Memory B cell (primary cell): ENCODE measurements around the gene COX8A.
A peak's percentile ranks its signal among the peaks of the same experiment; 100 is the strongest.
"Not testable (repeated sequence)": the region's sequence is repeated elsewhere in the genome, so short reads cannot be mapped to it uniquely, and the experiment has no call there.

ENCODE experiments used
- ATAC-seq: fragments of 150-1000 bp; cut with Tn5 transposase; 2 replicates; pipeline ENCODE4 v1.10.0; 2021; ENCODE audit warnings: low read depth, mild to moderate bottlenecking, moderate library complexity
- DNase-seq, 2 donors: peaks; one replicate each; pipeline ENCODE4 v3.0.0; 2022; ENCODE audit warnings: low spot score in 2 of 2
- H3K27ac Mint-ChIP-seq: one replicate; pipeline ENCODE4 v1.8.0; 2022; ENCODE audit warnings: mild to moderate bottlenecking, moderate library complexity, mixed read lengths
- H3K27me3 Mint-ChIP-seq: one replicate; pipeline ENCODE4 v1.8.0; 2022; ENCODE audit warnings: mixed read lengths
- H3K36me3 Mint-ChIP-seq: one replicate; pipeline ENCODE4 v1.8.0; 2022; ENCODE audit warnings: mild to moderate bottlenecking, mixed read lengths
- H3K4me1 Mint-ChIP-seq: one replicate; pipeline ENCODE4 v1.8.0; 2022; ENCODE audit warnings: mixed read lengths
- H3K4me3 Mint-ChIP-seq: one replicate; pipeline ENCODE4 v1.8.0; 2022; ENCODE audit warnings: mild to moderate bottlenecking, moderate library complexity, mixed read lengths
- H3K9me3 Mint-ChIP-seq: one replicate; pipeline ENCODE4 v1.8.0; 2022; ENCODE audit warnings: mixed read lengths

The COX8A gene

DNA sequence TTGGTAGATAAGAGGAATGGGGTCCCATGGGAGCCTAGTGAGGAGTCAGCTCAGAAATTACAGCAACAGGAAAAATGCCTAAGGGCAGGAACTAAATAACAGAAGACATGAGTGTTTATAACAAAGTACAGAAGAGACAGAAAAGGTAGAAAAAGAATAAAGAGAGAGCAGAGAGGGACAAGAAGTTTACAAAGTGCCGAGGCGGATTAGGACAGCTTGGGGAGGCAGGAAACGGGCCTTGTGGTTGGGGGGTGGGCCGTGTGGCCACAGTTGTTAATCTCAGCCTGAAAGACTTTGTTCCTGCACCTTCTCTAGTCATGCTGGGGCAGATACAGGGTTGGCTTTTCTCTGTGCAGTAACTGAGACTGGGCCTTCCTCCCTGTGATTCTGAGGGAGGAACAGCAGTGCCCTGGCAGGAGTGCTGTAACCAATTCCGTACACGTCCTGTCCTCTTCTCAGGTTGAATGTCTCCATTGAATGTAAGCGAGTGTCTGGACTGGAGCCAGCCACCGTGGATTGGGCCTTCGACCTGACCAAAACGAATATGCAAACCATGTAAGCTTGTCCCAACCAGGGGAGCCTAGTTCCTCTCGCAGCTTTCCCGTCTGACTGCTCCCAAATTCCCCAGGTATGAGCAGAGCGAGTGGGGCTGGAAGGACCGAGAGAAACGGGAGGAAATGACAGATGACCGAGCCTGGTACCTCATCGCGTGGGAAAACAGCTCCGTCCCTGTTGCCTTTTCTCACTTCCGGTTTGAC lies 22.5 kb upstream of the COX8A start:
- no peaks in the 10 kb centered on the region for H3K9me3 Mint-ChIP-seq
- H3K4me3 Mint-ChIP-seq: peak overlapping the region; percentile 24
- peaks cover 13% of the 10 kb centered on the region for H3K4me1 Mint-ChIP-seq
- DNase-seq (no peak), ATAC-seq (peak; percentile 24)
- H3K27me3 Mint-ChIP-seq: no peaks in the 10 kb centered on the region
- peaks cover 21% of the 10 kb centered on the region for H3K36me3 Mint-ChIP-seq
- H3K27ac Mint-ChIP-seq: peak overlapping the region; percentile 26

GRCh38 chr11:63952570-63952969 lies 21.9 kb upstream of the COX8A start:
- H3K27ac Mint-ChIP-seq: no peak overlapping the region
- no peaks in the 10 kb centered on the region for H3K27me3 Mint-ChIP-seq
- DNase-seq: no peak
- ATAC-seq: no peak
- no peaks in the 10 kb centered on the region for H3K9me3 Mint-ChIP-seq
- peaks cover 21% of the 10 kb centered on the region for H3K36me3 Mint-ChIP-seq
- H3K4me1 Mint-ChIP-seq: peaks cover 13% of the 10 kb centered on the region
- H3K4me3 Mint-ChIP-seq: no peak overlapping the region

DNA sequence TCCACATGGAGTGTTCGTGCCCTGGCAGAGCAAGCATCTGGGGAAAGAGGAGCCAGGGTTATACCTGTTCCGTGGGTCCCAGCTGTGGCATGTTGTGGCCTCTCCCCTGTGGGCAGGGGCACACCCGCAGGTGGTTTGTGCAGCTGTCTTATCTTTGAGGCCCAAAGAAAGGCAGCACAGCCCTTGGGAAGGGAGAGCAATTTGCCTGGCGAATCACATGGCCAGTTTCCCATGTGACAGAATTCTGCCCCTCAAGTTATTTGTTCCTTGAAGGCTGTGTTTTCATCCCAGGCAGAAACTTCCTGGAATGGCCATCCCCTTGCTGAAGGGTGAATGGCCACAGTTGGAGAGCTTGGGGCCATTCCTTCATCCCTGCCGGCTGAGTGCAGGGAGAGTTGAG lies 16.4 kb upstream of the COX8A start:
- Mint-ChIP-seq H3K27ac (no peak overlapping the region), H3K9me3 (no peaks in the 10 kb centered on the region), H3K27me3 (no peaks in the 10 kb centered on the region), H3K4me1 (peaks cover 2% of the 10 kb centered on the region), H3K36me3 (peaks cover 19% of the 10 kb centered on the region), H3K4me3 (no peak overlapping the region)
- no peak for DNase-seq
- no peak for ATAC-seq

DNA sequence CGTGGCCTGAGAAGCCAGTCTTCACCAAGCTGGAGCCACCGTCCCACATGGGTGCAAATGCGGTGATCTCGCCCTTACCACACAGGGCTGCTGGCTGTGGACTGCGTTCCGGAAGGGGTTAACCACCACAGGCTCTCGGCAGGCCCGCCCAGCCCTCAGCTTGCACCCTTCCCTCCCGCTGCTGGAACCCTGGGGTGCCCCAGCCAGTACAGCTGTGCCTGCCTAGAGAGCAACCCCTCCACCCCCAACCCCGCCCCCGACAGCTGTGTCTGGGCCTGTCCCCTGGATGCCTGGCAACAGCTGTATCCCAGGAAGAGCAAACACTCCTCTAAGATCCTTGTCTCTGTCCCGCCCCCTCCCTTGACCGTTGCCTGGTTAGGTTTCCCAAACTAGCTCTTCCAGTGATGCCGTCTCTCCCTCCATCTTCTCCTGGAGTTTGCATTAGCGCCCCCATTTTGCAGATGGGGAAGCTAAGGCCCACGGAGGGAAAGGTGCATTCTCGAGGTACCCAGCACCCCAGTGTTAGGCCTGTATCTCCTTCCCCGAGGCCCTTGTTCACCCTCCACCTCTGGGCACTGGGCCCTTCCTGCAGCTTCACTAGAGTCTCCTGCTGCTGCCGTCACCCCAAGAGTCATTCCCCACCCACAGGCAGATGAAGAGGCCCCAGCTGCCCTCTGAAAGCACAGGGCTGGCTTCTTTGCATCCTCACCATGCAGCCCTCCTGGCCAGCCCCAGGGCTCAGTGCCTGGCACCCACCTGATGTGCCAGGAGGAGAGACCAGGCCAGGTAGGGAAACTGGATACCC lies 12.6 kb upstream of the COX8A start:
- ATAC-seq (peak; percentile 21), DNase-seq (no peak)
- Mint-ChIP-seq H3K9me3 (no peaks in the 10 kb centered on the region), H3K4me1 (peaks cover 2% of the 10 kb centered on the region), H3K36me3 (no peaks in the 10 kb centered on the region), H3K4me3 (no peak overlapping the region), H3K27me3 (no peaks in the 10 kb centered on the region), H3K27ac (no peak overlapping the region)

DNA sequence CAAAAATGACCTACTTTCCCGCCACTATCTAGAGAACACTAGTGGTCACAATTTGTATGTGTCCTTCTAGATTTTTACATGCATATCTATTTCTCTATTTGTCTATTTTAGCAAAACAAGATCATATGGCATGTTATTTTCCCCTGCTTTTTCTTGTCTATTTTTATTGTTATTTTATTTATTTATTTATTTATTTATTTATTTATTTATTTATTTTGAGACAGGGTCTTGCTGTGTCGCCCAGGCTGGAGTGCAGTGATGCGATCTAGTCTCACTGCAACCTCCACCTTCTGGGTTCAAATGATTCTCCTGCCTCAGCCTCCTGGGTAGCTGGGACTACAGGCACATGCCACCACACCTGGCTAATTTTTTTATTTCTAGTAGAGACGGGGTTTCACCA lies 10.5 kb upstream of the COX8A start:
- H3K9me3 Mint-ChIP-seq, ATAC-seq, H3K36me3 Mint-ChIP-seq, H3K27ac Mint-ChIP-seq, DNase-seq, H3K4me1 Mint-ChIP-seq, H3K27me3 Mint-ChIP-seq, H3K4me3 Mint-ChIP-seq: not testable (repeated sequence)

GRCh38 chr11:63966444-63966843 lies 8.0 kb upstream of the COX8A start:
- peaks cover 5% of the 10 kb centered on the region for H3K27me3 Mint-ChIP-seq
- no peaks in the 10 kb centered on the region for H3K9me3 Mint-ChIP-seq
- no peak for DNase-seq
- H3K27ac Mint-ChIP-seq: no peak overlapping the region
- no peak for ATAC-seq
- no peak overlapping the region for H3K4me3 Mint-ChIP-seq
- peaks cover 2% of the 10 kb centered on the region for H3K36me3 Mint-ChIP-seq
- no peaks in the 10 kb centered on the region for H3K4me1 Mint-ChIP-seq

DNA sequence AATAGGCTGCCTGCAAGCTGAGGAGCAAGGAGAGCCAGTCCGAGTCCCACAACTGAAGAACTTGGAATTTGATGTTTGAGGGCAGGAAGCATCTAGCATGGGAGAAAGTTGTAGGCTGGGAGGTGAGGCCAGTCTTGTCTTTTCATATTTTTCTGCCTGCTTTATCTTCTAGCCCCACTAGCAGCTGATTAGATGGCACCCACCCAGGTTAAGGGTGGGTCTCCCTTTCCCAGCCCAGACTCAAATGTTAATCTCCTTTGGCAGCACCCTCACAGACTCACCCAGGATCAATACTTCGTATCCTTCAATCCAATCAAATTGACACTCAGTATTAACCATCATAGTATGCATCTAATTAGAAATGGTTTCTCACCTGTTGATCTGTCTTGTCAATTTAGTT lies 5.0 kb upstream of the COX8A start:
- ATAC-seq (no peak), DNase-seq (no peak)
- Mint-ChIP-seq H3K4me1 (no peaks in the 10 kb centered on the region), H3K4me3 (no peak overlapping the region), H3K27ac (no peak overlapping the region), H3K9me3 (no peaks in the 10 kb centered on the region), H3K36me3 (peaks cover 2% of the 10 kb centered on the region), H3K27me3 (peaks cover 5% of the 10 kb centered on the region)

- no peaks in the 10 kb centered on the region for H3K9me3 Mint-ChIP-seq
- H3K4me3 Mint-ChIP-seq: no peak overlapping the region
- H3K36me3 Mint-ChIP-seq: peaks cover 2% of the 10 kb centered on the region
- peaks cover 3% of the 10 kb centered on the region for H3K4me1 Mint-ChIP-seq
- no peak for ATAC-seq
- no peak for DNase-seq
- peaks cover 5% of the 10 kb centered on the region for H3K27me3 Mint-ChIP-seq
- no peak overlapping the region for H3K27ac Mint-ChIP-seq
These were observed 3.5 kb upstream of the COX8A start for GRCh38 chr11:63970902-63971301.

DNA sequence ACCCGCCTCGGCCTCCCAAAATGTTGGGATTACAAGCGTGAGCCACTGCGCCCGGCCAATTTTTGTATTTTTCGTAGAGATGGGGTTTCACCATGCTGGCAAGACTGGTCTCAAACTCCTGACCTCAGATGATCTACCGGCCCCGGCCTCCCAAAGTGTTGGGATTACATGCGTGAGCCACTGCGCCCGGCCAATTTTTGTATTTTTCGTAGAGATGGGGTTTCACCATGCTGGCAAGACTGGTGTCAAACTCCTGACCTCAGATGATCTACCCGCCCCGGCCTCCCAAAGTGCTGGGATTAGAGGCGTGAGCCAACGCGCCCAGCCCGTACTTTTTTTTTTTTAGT lies 535 bp upstream of the COX8A start:
- H3K9me3 Mint-ChIP-seq, DNase-seq, H3K36me3 Mint-ChIP-seq, H3K27me3 Mint-ChIP-seq, ATAC-seq: not testable (repeated sequence)
- Mint-ChIP-seq H3K4me3 (peak overlapping the region; percentile 98), H3K27ac (peak overlapping the region; percentile 94), H3K4me1 (peaks cover 16% of the 10 kb centered on the region)

DNA sequence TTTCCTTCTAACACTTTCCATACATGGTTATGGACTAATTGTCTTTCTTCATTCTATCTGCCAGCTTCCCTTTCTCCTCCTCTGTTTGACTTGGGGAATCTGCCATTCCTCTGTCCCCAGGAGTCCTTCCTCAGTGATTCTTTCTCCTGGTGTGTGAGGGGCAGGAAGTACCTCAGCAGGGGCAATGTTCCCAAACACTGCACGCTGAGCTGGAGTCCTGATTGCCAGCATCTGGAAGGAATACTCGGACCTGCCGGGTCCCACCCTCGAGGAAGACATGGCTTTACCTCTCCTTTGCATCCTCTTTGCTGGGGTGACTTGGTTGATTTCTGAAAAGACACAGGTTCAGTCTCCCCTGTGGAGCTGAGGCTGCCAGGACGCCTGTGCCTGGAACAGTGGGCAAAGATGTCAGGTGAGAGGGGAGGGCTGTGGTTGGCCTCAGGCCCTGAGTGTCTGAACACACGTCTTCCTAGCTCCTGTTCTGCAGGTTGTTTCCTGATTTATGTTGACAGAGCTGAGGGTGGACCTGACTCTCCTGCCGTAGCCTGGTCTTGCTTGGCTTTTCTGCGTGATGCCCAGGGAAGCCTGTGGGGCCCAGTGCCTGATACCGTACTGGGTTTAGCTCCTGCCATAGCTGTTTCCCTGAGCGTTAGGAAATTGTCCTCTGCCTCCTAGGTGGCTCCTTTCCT lies 4.3 kb downstream of the COX8A start:
- Mint-ChIP-seq H3K4me1 (peaks cover 22% of the 10 kb centered on the region), H3K36me3 (peaks cover 2% of the 10 kb centered on the region), H3K4me3 (no peak overlapping the region), H3K9me3 (no peaks in the 10 kb centered on the region), H3K27me3 (no peaks in the 10 kb centered on the region), H3K27ac (no peak overlapping the region)
- ATAC-seq (no peak), DNase-seq (no peak)

GRCh38 chr11:63979426-63979825 lies 5.0 kb downstream of the COX8A start:
- H3K4me3 Mint-ChIP-seq: no peak overlapping the region
- no peaks in the 10 kb centered on the region for H3K27me3 Mint-ChIP-seq
- no peaks in the 10 kb centered on the region for H3K9me3 Mint-ChIP-seq
- H3K4me1 Mint-ChIP-seq: peaks cover 22% of the 10 kb centered on the region
- no peak overlapping the region for H3K27ac Mint-ChIP-seq
- ATAC-seq: no peak
- DNase-seq: no peak
- H3K36me3 Mint-ChIP-seq: peaks cover 2% of the 10 kb centered on the region

- peak; percentile 48 to 54 for DNase-seq
- Mint-ChIP-seq H3K27me3 (no peaks in the 10 kb centered on the region), H3K4me1 (peaks cover 18% of the 10 kb centered on the region), H3K4me3 (peak overlapping the region; percentile 98), H3K9me3 (no peaks in the 10 kb centered on the region), H3K27ac (peak overlapping the region; percentile 98), H3K36me3 (peaks cover 13% of the 10 kb centered on the region)
- peak; percentile 64 for ATAC-seq
These were observed 11.4 kb downstream of the COX8A start for GRCh38 chr11:63985812-63986155.

GRCh38 chr11:63986156-63986931 lies 11.9 kb downstream of the COX8A start, which contains the start of gene OTUB1:
OTUB1 (plus strand) TSS chr11:63986438; CDS start chr11:63986457, 19 bp downstream.
- H3K4me3 Mint-ChIP-seq: peak within 1 kb of the TSS; percentile 98

More at GRCh38 chr11:63986156-63986931, 11.9 kb downstream of the COX8A start, which contains the start of gene OTUB1:
- H3K9me3 Mint-ChIP-seq: no peaks in the 10 kb centered on the region
- peaks cover 13% of the 10 kb centered on the region for H3K36me3 Mint-ChIP-seq
- DNase-seq: peak; percentile 71 to 76
- H3K27ac Mint-ChIP-seq: peak within 1 kb of the TSS; percentile 98
- ATAC-seq: peak; percentile 88
- H3K4me1 Mint-ChIP-seq: peaks cover 18% of the 10 kb centered on the region
- no peaks in the 10 kb centered on the region for H3K27me3 Mint-ChIP-seq
